GM18498 (cell line): Measurements from ENCODE around the gene SYTL5.

Experiments
- ATAC-seq: cut with Tn5 transposase; IDR thresholded peaks from one replicate; pipeline ENCODE4 v1.9.1; 2021; ENCODE audit warnings: mild to moderate bottlenecking, moderate library complexity; ENCODE audit not compliant: unreplicated experiment

Gene SYTL5

GRCh38 chrX:38127961-38128360 is 121.6 kb downstream of the SYTL5 start:
- ATAC-seq = no peak

GRCh38 chrX:38129366-38129765 is 123.0 kb downstream of the SYTL5 start:
- ATAC-seq = no peak

GRCh38 chrX:38138157-38138891 is 132.0 kb downstream of the SYTL5 start:
- no peak for ATAC-seq

GRCh38 chrX:38138900-38139299 is 132.5 kb downstream of the SYTL5 start:
- ATAC-seq = no peak

- no peak for ATAC-seq
Observed at GRCh38 chrX:38142610-38143009, 136.3 kb downstream of the SYTL5 start.

- ATAC-seq = no peak
Observed at GRCh38 chrX:38149016-38149415, 142.7 kb downstream of the SYTL5 start.

GRCh38 chrX:38150993-38151392 is 144.6 kb downstream of the SYTL5 start:
- ATAC-seq = no peak

- no peak for ATAC-seq
Observed at GRCh38 chrX:38151441-38151840, 145.1 kb downstream of the SYTL5 start.

GRCh38 chrX:38154340-38154739 is 148.0 kb downstream of the SYTL5 start:
- no peak for ATAC-seq

- ATAC-seq = no peak
Observed at GRCh38 chrX:38154818-38155217, 148.5 kb downstream of the SYTL5 start.

GRCh38 chrX:38156838-38157237 is 150.5 kb downstream of the SYTL5 start:
- no peak for ATAC-seq

GRCh38 chrX:38163193-38163592 is 156.8 kb downstream of the SYTL5 start:
- ATAC-seq = no peak

- no peak for ATAC-seq
Observed at GRCh38 chrX:38165023-38165422, 158.7 kb downstream of the SYTL5 start.

- ATAC-seq = no peak
Observed at GRCh38 chrX:38166478-38167083, 160.2 kb downstream of the SYTL5 start.

- ATAC-seq = no peak
Observed at GRCh38 chrX:38170556-38170955, 164.2 kb downstream of the SYTL5 start.

GRCh38 chrX:38172596-38172995 is 166.2 kb downstream of the SYTL5 start:
- ATAC-seq = no peak

- ATAC-seq = no peak
Observed at GRCh38 chrX:38175139-38175538, 168.8 kb downstream of the SYTL5 start.

- ATAC-seq = no peak
Observed at GRCh38 chrX:38178396-38178795, 172.0 kb downstream of the SYTL5 start.
